IPS-18a (cell line): ENCODE measurements around the gene PCCA.
"Not testable (repeated sequence)": the region's sequence is repeated elsewhere in the genome, so short reads cannot be mapped to it uniquely, and the experiment has no call there.

Experiments
- H3K27ac ChIP-seq: one replicate; pipeline ENCODE4 v1.5.1; 2013; ENCODE audit warnings: low read length
- H3K27me3 ChIP-seq: one replicate; pipeline ENCODE4 v1.6.1; 2013; ENCODE audit warnings: mild to moderate bottlenecking, low read length; ENCODE audit not compliant: control insufficient read depth, insufficient read depth
- H3K36me3 ChIP-seq: one replicate; pipeline ENCODE4 v1.6.1; 2013; ENCODE audit warnings: low read depth, low read length; ENCODE audit not compliant: control insufficient read depth
- H3K4me1 ChIP-seq: one replicate; pipeline ENCODE4 v1.6.1; 2013; ENCODE audit warnings: low read depth, low read length; ENCODE audit not compliant: control insufficient read depth
- H3K4me3 ChIP-seq: one replicate; pipeline ENCODE4 v1.5.1; 2013; ENCODE audit warnings: low read length
- H3K9ac ChIP-seq: one replicate; pipeline ENCODE4 v1.6.1; 2013; ENCODE audit warnings: mild to moderate bottlenecking, low read length, moderate library complexity
- H3K9me3 ChIP-seq: one replicate; pipeline ENCODE4 v1.6.1; 2013; ENCODE audit warnings: low read depth, low read length; ENCODE audit not compliant: control insufficient read depth

The PCCA gene

DNA sequence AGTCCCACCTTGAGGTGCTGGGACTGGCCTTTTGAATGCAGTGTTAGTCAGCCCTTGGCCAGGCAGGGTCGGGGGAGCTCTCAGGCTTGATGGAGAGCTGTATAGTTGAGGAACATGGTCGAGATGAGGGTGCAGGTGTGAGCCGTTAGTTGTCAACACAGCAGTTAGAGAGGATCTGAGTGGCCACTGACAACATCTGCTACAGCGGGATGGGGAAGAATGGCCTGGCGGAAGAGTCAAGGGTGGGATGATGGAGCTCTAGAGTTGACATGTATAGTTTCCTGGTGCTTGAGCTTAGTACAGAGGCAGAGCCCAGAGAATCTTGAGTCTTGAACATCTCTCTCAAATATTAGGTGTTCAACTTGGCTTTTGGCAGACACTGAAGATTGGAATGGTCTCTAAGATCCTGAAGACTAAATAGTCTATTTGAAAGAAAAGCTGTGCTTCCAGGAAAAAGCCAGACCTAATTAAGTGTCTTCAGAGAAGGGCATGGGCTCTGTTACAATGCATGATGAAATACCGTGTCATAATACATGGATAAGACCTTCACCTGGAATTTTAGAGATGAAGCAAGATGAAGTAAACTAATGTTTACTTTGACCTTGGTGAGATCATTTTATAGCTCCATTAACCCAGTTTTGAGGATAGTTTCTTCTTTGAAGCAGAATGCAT lies 9.7 kb downstream of the PCCA start:
- H3K27ac ChIP-seq: no peak overlapping the region
- H3K27me3 ChIP-seq: no peaks in the 10 kb centered on the region
- H3K9me3 ChIP-seq: no peaks in the 10 kb centered on the region
- no peaks in the 10 kb centered on the region for H3K36me3 ChIP-seq
- peaks cover 4% of the 10 kb centered on the region for H3K4me1 ChIP-seq
- H3K9ac ChIP-seq: no peak overlapping the region
- no peak overlapping the region for H3K4me3 ChIP-seq

GRCh38 chr13:100099117-100099445 lies 10.2 kb downstream of the PCCA start:
- not testable (repeated sequence) for H3K27me3 ChIP-seq, H3K4me3 ChIP-seq, H3K36me3 ChIP-seq, H3K9me3 ChIP-seq, H3K9ac ChIP-seq, H3K4me1 ChIP-seq, H3K27ac ChIP-seq

DNA sequence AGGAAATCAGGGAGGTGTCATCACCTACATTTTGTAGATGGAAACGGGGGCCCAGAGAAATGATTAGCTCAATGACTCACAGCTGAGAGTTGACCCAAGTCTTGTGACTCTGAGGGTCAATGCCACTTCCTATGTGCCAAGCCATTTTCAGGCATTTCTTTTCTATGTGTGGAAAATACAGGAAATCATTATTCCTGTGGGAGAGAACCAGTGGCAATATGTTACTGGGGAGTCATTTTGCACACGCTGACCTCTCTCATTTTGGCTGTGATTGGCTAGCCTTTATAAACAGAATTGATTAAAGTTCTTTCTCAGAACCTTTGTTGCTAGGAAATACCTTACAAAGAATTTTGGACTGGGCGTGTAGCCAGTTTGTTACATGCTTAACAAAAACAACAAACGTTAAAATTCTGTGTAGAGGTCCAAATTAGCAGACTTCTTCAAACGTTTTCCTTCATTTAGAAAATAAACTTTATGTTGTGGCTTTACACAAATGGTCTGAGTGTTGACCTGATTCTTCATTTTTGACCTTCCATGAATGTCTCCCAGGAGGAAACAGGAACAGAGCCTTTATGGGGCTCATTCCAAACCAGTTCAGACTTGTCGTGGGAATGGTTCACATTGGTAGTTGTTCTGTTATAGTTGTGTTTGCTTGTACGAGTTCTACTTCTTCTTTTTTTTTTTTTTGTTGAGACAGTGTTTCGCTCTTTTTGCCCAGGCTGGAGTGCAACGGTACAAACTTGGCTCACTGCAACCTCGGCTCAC lies 11.4 kb downstream of the PCCA start:
- H3K4me1 ChIP-seq: peaks cover 4% of the 10 kb centered on the region
- peaks cover 7% of the 10 kb centered on the region for H3K36me3 ChIP-seq
- H3K27me3 ChIP-seq: no peaks in the 10 kb centered on the region
- H3K27ac ChIP-seq: no peak overlapping the region
- H3K9ac ChIP-seq: no peak overlapping the region
- H3K9me3 ChIP-seq: no peaks in the 10 kb centered on the region
- H3K4me3 ChIP-seq: no peak overlapping the region

- Histone ChIP-seq H3K9ac (no peak overlapping the region), H3K9me3 (no peaks in the 10 kb centered on the region), H3K27me3 (no peaks in the 10 kb centered on the region), H3K36me3 (peaks cover 7% of the 10 kb centered on the region), H3K27ac (no peak overlapping the region), H3K4me1 (no peaks in the 10 kb centered on the region), H3K4me3 (no peak overlapping the region)
These were observed 13.1 kb downstream of the PCCA start for GRCh38 chr13:100102042-100102441.

- Histone ChIP-seq H3K27ac (no peak overlapping the region), H3K4me1 (peaks cover 3% of the 10 kb centered on the region)
These were observed 17.1 kb downstream of the PCCA start for GRCh38 chr13:100106005-100106404.

GRCh38 chr13:100106705-100107104 lies 17.8 kb downstream of the PCCA start:
- H3K4me1 ChIP-seq: peaks cover 3% of the 10 kb centered on the region

More at GRCh38 chr13:100106005-100106404, 17.1 kb downstream of the PCCA start:
- no peak overlapping the region for H3K9ac ChIP-seq
- H3K36me3 ChIP-seq: peaks cover 7% of the 10 kb centered on the region
- no peaks in the 10 kb centered on the region for H3K9me3 ChIP-seq
- H3K4me3 ChIP-seq: no peak overlapping the region
- no peaks in the 10 kb centered on the region for H3K27me3 ChIP-seq

DNA sequence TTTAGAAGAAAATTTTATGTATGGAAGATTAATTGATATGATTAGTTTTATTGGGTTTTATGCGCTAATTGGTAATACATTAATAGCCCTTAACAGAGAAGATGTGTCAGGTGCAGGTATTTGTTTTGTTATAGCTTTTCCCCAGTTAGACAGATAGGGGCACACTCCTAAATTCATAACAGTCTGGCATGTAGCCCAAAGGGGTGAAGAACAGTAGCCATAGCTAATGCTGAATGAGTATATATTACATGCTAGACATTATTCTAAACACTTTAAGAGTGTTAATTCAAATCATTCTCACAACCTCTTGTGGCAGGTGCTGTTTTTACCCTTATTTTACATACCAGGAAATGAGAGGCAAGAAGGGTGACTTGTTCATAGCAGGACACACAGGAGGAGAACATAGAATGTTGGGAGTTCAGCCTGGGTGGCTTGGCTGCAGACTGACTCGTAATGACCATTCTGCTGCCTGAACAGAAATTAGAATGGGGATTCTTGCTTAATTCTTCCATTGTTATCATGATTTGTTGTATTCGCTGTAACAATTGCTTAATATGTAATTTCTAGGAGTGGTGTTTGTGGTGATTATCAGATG lies 20.1 kb downstream of the PCCA start:
- Histone ChIP-seq H3K9me3 (no peaks in the 10 kb centered on the region), H3K4me3 (no peak overlapping the region), H3K4me1 (peaks cover 3% of the 10 kb centered on the region), H3K9ac (no peak overlapping the region), H3K27me3 (no peaks in the 10 kb centered on the region), H3K27ac (no peak overlapping the region), H3K36me3 (peaks cover 18% of the 10 kb centered on the region)

More at GRCh38 chr13:100106705-100107104, 17.8 kb downstream of the PCCA start:
- Histone ChIP-seq H3K27me3 (no peaks in the 10 kb centered on the region), H3K4me3 (no peak overlapping the region), H3K36me3 (peaks cover 7% of the 10 kb centered on the region), H3K9me3 (no peaks in the 10 kb centered on the region), H3K9ac (no peak overlapping the region), H3K27ac (no peak overlapping the region)

DNA sequence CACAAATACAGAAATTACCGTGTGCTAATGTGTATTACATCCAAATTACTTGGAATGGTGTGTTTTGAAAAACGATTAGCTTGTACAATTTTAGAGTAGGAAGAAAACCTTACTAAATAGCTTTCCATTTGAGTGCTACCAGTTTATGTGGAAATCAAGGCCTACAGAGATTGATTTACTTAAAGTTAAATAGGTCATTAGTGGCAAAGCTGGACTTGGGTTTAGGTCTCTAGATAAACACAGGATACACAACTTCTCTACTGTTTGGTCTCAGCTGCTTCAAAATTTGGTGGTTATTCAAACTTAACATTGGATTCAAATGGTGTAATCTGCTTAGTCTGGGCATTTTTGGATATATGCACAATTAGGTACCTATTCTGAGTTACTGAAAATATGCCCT lies 21.4 kb downstream of the PCCA start:
- H3K27me3 ChIP-seq: no peaks in the 10 kb centered on the region
- H3K36me3 ChIP-seq: peaks cover 24% of the 10 kb centered on the region
- peaks cover 3% of the 10 kb centered on the region for H3K4me1 ChIP-seq
- no peak overlapping the region for H3K9ac ChIP-seq
- H3K4me3 ChIP-seq: no peak overlapping the region
- no peak overlapping the region for H3K27ac ChIP-seq
- no peaks in the 10 kb centered on the region for H3K9me3 ChIP-seq

DNA sequence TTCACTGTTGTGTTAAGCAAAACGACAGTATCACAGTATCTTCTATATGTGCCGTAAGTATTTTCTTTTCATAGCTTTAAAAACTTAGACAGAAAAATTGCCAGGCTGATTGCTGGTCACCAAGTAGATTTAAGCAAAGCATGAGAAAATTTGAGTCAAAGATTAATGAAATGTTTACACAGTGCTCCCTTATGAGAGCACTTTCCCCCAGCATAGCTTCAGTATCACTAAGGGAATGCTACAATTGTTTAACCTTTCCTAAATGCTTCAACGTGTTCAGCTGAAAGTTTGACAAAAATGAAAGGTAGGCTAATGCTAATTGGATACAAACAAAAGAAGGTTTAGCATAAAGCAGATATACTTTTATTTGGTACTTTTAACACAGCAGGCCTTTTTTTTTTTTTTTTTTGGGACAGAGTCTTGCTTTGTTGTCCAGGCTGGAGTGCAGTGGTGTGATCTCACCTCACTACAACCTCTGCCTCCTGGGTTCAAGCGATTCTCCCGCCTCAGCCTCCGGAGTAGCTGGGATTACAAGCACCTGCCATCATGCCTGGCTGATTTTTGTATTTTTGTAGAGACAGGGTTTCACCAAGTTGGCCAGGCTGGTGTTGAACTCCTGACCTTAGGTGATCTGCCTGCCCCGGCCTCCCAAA lies 23.4 kb downstream of the PCCA start:
- Histone ChIP-seq H3K4me1 (peaks cover 3% of the 10 kb centered on the region), H3K27me3 (no peaks in the 10 kb centered on the region), H3K27ac (no peak overlapping the region)

DNA sequence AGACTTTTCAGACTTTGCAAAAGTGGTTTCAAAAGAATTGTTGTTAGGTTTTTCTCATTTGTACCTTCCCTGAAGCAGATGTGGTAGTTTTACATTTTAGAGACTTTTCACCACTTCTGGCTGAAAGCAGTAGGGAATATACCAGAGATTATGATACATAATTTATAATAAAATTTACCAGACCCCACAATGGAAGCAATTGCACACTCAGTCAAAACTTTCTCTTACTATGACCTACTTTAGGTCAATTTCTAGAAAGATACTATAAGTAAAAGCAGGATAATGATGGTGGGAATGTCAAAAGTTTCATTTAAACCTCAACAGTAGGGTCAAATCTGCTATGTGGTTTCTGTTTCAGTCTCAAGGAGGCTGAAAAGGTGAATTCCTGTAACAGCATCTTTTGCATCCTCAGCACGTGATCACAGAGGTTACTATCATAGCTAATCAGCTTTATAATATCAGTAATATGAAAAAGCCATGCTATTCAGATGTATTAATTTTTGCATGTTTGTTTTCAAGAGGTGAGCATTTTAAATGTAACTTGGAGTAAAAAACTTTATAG lies 26.9 kb downstream of the PCCA start:
- Histone ChIP-seq H3K4me1 (no peaks in the 10 kb centered on the region), H3K9me3 (no peaks in the 10 kb centered on the region), H3K9ac (no peak overlapping the region), H3K27me3 (no peaks in the 10 kb centered on the region), H3K36me3 (peaks cover 29% of the 10 kb centered on the region), H3K27ac (no peak overlapping the region), H3K4me3 (no peak overlapping the region)

More for the DNA sequence above, 23.4 kb downstream of the PCCA start:
- no peak overlapping the region for H3K9ac ChIP-seq
- H3K36me3 ChIP-seq: peaks cover 29% of the 10 kb centered on the region
- no peak overlapping the region for H3K4me3 ChIP-seq
- H3K9me3 ChIP-seq: no peaks in the 10 kb centered on the region

- H3K4me3 ChIP-seq: no peak overlapping the region
- peaks cover 3% of the 10 kb centered on the region for H3K36me3 ChIP-seq
- H3K27me3 ChIP-seq: no peaks in the 10 kb centered on the region
- H3K9ac ChIP-seq: no peak overlapping the region
- H3K9me3 ChIP-seq: no peaks in the 10 kb centered on the region
- peaks cover 12% of the 10 kb centered on the region for H3K4me1 ChIP-seq
- no peak overlapping the region for H3K27ac ChIP-seq
These were observed 35.4 kb downstream of the PCCA start for GRCh38 chr13:100124265-100124664.
